ENCODE measurements around the gene KRTAP20-4.

Gene KRTAP20-4

DNA sequence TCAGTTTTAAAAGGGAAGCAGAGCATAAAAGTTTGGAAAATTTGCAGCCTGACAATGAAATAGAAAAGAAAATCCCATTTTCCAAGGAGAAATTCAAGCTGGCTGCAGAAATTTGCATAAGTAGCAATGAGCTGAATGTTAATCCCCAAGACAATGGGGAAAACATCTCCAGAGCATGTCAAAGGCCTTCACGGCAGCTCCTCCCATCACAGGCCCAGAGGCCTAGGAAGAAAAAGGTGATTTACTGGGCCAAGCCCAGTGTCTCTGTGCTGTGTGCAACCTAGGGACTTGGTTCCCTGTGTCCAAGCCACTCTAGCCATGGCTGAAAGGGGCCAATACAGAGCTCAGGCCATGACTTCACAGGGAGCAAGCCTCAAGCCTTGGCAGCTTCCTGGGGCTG lies 48.3 kb downstream of the KRTAP20-4 start:
- TF ChIP-seq CEBPB (IDR thresholded peaks at IDR 0.05) (no peak), CREB1 (IDR thresholded peaks at IDR 0.05; ENCODE audit: low read depth) (no peak), TEAD4 (IDR thresholded peaks at IDR 0.05) (no peak), TCF12 (IDR thresholded peaks at IDR 0.05; ENCODE audit: low read depth) (no peak), EGR1 (IDR thresholded peaks at IDR 0.05) (no peak), NFIC (IDR thresholded peaks at IDR 0.05) (no peak), RAD21 (IDR thresholded peaks at IDR 0.05; ENCODE audit: low read depth) (no peak), YY1 (IDR thresholded peaks at IDR 0.05; ENCODE audit: low read depth) (no peak), FOXM1 (IDR thresholded peaks at IDR 0.05; ENCODE audit: borderline replicate concordance, low read depth) (no peak), EP300 (IDR thresholded peaks at IDR 0.05; ENCODE audit: borderline replicate concordance) (no peak)
- TF ChIP-seq, protein P1, sequence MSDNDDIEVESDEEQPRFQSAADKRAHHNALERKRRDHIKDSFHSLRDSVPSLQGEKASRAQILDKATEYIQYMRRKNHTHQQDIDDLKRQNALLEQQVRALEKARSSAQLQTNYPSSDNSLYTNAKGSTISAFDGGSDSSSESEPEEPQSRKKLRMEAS (IDR thresholded peaks at IDR 0.05), result no peak
- TF ChIP-seq, protein P2, sequence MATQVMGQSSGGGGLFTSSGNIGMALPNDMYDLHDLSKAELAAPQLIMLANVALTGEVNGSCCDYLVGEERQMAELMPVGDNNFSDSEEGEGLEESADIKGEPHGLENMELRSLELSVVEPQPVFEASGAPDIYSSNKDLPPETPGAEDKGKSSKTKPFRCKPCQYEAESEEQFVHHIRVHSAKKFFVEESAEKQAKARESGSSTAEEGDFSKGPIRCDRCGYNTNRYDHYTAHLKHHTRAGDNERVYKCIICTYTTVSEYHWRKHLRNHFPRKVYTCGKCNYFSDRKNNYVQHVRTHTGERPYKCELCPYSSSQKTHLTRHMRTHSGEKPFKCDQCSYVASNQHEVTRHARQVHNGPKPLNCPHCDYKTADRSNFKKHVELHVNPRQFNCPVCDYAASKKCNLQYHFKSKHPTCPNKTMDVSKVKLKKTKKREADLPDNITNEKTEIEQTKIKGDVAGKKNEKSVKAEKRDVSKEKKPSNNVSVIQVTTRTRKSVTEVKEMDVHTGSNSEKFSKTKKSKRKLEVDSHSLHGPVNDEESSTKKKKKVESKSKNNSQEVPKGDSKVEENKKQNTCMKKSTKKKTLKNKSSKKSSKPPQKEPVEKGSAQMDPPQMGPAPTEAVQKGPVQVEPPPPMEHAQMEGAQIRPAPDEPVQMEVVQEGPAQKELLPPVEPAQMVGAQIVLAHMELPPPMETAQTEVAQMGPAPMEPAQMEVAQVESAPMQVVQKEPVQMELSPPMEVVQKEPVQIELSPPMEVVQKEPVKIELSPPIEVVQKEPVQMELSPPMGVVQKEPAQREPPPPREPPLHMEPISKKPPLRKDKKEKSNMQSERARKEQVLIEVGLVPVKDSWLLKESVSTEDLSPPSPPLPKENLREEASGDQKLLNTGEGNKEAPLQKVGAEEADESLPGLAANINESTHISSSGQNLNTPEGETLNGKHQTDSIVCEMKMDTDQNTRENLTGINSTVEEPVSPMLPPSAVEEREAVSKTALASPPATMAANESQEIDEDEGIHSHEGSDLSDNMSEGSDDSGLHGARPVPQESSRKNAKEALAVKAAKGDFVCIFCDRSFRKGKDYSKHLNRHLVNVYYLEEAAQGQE (IDR thresholded peaks at IDR 0.05; ENCODE audit: low read depth), result no peak
- TF ChIP-seq, protein P3, sequence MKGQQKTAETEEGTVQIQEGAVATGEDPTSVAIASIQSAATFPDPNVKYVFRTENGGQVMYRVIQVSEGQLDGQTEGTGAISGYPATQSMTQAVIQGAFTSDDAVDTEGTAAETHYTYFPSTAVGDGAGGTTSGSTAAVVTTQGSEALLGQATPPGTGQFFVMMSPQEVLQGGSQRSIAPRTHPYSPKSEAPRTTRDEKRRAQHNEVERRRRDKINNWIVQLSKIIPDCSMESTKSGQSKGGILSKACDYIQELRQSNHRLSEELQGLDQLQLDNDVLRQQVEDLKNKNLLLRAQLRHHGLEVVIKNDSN (IDR thresholded peaks at IDR 0.05), result no peak

Data from Ishikawa (cell line).